Ovary (tissue), 1 donor: ENCODE data around the gene AFG3L2.

Experiments used
- EP300 ChIP-seq: sonication (generic); formaldehyde crosslinking; IDR thresholded peaks from one replicate; pipeline ENCODE4 v1.6.1; 2017; ENCODE audit warnings: antibody characterized with exemption
- POLR2A ChIP-seq: fragments of 450-650 bp; IDR thresholded peaks from one replicate; pipeline ENCODE4 v1.6.1; 2017; ENCODE audit warnings: antibody characterized with exemption, mild to moderate bottlenecking, moderate library complexity

DNA sequence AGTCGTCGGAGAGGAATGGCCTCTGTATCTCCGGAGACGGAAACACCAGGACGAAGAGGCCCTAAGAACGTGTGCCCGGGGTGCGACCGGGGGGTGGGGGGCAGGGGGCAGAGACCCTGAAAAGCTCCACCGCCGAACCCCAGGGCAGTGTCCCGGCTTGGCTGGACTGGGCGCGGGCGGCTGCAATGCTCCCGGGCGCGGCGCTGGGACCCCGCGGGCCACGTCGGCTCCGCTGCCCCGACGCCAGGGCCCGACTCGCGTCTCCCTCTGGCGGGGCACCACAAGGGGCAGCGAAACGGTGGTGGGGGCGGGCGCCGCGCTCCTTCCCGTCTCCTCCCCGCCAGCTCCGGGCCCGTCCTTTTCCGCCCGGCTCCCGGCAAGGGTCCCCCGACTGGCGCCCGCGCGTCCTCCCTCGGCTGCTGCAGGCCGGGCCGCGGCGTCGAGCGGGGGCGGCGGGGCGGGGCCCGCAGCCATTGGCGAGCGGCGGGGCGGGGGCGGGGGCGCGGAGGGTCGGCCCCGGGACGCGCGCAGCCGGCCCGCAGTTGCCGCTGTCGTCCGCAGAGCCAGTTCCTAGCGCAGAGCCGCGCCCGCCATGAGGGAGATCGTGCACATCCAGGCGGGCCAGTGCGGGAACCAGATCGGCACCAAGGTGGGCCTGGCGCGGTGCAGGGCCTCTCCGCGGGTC, 69.2 kb downstream of the AFG3L2 start, which contains the start of gene TUBB6:
- TF ChIP-seq POLR2A (no peak), EP300 (no peak)
